Right atrium auricular region (tissue), 2 donors: Measurements from ENCODE around the gene SS18L1. TPM values are rescaled to one million over a fixed set of nuclear protein-coding genes. Genes with fewer than 3 reads are reported as not detected.

Experiments
- DNase-seq: peaks from one replicate; pipeline ENCODE4 v3.0.0-alpha.2; 2019; ENCODE audit warnings: low spot score
- H3K27ac ChIP-seq, 2 donors: fragments of 200-600 bp; sonication (generic); 1 replicate in 1 of 2; 2 replicates in 1 of 2; pipeline ENCODE4 v1.5.1; 2016 to 2019
- H3K27me3 ChIP-seq, 2 donors: fragments of 200-600 bp; sonication (generic); one replicate each; pipeline versions ENCODE4 v1.5.1 to v1.6.0; 2017 to 2019
- H3K36me3 ChIP-seq: fragments of 200-600 bp; sonication (generic); one replicate; pipeline ENCODE4 v1.5.1; 2016
- H3K4me1 ChIP-seq, 2 donors: fragments of 200-600 bp; sonication (generic); one replicate each; pipeline versions ENCODE4 v1.5.1 to v1.6.0; 2017 to 2019
- H3K4me3 ChIP-seq, 2 donors: fragments of 200-600 bp; sonication (generic); 1 replicate in 1 of 2; 2 replicates in 1 of 2; pipeline ENCODE4 v1.5.1; 2017 to 2019; ENCODE audit warnings: mild to moderate bottlenecking in 1 of 2, moderate library complexity in 1 of 2
- H3K9me3 ChIP-seq, 2 donors: fragments of 200-600 bp; sonication (generic); one replicate each; pipeline ENCODE4 v1.5.1; 2019
- total RNA-seq, 2 donors: library from RNA; depleted of rRNA; stranded (reverse); fragments of >200 nt; gene quantifications; one replicate each; pipeline ENCODE4 v1.1.0, GENCODE V29; 2016
- TF ChIP-seq, protein P1 (sequence below), 2 donors: fragments of 200-600 bp; sonication (generic); IDR thresholded peaks; one replicate each; pipeline ENCODE4 v1.5.1; 2019; ENCODE audit warnings: antibody characterized with exemption in 2 of 2

The SS18L1 gene
- total RNA-seq, 2 donors from 2014 or later, result 8.3 to 9.0 TPM

DNA sequence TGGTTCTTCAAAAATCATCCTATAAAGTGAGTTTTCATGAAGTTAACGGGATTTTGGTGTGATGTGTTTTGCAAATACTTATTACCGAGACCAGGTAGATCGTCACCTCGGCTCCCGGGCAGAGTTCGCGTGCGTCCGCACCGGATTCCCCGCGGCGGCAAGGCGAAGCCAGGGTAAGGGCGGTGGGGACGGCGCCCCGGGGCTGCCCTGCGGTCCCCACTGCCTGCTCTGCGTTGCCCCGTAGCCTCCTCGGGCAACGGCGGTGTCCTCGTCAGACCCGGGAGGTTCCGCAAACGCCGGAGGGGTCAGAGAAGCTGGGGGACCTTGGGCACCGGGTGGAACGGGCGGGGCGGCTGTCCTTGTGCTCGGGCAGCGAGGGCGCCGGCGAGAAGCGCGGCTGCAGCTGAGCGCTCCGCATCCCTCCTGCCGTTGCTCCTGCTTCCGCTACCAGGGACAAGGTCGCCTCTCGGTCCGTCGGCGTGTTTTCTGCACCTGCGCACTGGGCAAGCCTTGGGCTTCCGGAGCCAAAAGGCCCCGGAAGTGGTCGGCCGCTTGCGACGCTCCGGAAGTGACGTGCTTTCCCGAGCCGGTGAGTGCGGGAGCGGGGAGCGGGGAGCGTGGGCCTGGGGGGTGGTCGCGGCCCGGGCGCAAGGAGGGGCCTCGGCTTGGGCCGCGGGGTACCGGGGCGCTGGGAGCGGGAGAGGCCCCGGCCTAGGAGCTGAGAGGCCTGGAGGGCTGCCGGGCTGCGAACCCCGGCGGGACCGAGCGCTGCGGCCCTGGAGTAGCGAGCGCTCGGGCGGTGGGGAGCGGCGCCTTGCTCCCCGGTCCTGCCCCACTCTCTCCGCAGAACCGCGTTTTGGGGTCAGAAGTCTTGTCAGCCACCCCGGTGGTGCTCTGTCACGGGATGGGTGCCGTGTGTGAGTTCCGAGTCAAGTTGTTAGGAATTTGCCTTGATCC, 39.2 kb downstream of the SS18L1 start, which contains the start of gene MTG2:
TSS of gene MTG2 (plus strand) at position 560 of the 957 bp plus-strand sequence. CDS start 10,393 bp downstream, outside the sequence.
- no peaks in the 10 kb centered on the region for H3K27me3 ChIP-seq
- peaks cover 13% of the 10 kb centered on the region for H3K36me3 ChIP-seq
- peak; percentile 94 for DNase-seq
- peak within 1 kb of the TSS; percentile 95 to 97 for H3K27ac ChIP-seq
- TF ChIP-seq, protein P1, sequence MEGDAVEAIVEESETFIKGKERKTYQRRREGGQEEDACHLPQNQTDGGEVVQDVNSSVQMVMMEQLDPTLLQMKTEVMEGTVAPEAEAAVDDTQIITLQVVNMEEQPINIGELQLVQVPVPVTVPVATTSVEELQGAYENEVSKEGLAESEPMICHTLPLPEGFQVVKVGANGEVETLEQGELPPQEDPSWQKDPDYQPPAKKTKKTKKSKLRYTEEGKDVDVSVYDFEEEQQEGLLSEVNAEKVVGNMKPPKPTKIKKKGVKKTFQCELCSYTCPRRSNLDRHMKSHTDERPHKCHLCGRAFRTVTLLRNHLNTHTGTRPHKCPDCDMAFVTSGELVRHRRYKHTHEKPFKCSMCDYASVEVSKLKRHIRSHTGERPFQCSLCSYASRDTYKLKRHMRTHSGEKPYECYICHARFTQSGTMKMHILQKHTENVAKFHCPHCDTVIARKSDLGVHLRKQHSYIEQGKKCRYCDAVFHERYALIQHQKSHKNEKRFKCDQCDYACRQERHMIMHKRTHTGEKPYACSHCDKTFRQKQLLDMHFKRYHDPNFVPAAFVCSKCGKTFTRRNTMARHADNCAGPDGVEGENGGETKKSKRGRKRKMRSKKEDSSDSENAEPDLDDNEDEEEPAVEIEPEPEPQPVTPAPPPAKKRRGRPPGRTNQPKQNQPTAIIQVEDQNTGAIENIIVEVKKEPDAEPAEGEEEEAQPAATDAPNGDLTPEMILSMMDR (IDR thresholded peaks at IDR 0.05), result peak in 1 of 2 donors; percentile 31
- no peaks in the 10 kb centered on the region for H3K9me3 ChIP-seq
- H3K4me3 ChIP-seq, result peak within 1 kb of the TSS; percentile 99 to 100
- H3K4me1 ChIP-seq, result peaks cover 0 to 22% of the 10 kb centered on the region in 2 donors

DNA sequence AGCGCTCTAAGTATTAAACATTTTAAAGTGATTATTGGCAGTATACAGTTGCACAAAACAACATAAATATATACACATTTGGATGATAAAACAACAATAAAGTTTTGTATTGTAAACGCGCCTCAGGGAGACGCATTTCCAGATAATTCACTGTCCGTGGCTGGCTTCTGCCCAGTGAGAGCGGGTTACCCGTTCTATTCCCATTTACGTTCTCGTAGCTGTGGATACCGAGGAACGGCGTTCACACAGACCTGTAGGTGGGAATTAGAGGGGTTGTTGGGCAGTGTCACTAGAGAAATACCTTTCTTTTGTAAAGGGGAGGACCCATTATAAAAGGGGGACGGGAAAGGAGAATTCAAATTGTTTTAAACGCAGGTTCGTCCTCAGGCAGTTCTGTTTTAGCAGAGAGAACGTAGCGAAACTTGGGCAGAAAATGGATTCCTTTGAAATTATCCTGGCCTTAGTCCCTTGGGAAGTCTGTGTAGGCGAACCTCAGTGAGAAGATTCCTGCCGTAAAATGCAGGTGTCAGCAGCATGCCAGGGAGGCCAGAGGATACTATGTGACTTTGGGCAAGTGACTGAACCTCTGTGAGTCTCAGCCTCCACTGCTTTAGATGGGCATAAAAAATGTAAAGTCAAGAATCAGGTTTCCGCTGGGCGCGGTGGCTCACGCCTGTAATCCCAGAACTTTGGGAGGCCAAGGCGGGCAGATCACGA, 40.0 kb downstream of the SS18L1 start:
- no peak for DNase-seq

DNA sequence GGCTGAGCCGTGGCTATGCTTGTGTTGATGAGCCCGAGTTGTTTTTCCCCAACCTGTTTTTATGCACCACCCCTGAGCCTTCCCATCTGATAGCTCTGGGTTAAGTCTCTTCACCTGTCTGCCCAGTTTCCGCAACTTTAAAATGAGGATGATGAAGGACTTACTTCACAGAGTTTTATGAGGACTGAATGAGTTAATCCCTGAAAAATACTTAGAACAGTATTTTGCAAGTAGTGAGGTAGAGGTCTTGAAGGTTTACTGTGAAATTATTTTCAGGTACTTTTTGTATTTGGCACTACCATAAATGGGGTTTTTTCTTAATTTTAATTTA, 42.5 kb downstream of the SS18L1 start:
- H3K4me3 ChIP-seq, result no peak overlapping the region
- TF ChIP-seq, protein P1 (IDR thresholded peaks at IDR 0.05), result no peak
- H3K36me3 ChIP-seq, result peaks cover 10% of the 10 kb centered on the region
- DNase-seq, result no peak
- H3K27me3 ChIP-seq, result no peaks in the 10 kb centered on the region
- H3K9me3 ChIP-seq, result no peaks in the 10 kb centered on the region
- no peak overlapping the region for H3K27ac ChIP-seq
- peaks cover 0 to 24% of the 10 kb centered on the region in 2 donors for H3K4me1 ChIP-seq

More for the DNA sequence above, 40.0 kb downstream of the SS18L1 start:
- Histone ChIP-seq H3K36me3 (peaks cover 13% of the 10 kb centered on the region), H3K4me3 (peak overlapping the region; percentile 99 to 100), H3K27me3 (no peaks in the 10 kb centered on the region), H3K9me3 (no peaks in the 10 kb centered on the region), H3K4me1 (peaks cover 0 to 24% of the 10 kb centered on the region in 2 donors), H3K27ac (peak overlapping the region; percentile 95 to 97)
- TF ChIP-seq, protein P1 (IDR thresholded peaks at IDR 0.05), result no peak

DNA sequence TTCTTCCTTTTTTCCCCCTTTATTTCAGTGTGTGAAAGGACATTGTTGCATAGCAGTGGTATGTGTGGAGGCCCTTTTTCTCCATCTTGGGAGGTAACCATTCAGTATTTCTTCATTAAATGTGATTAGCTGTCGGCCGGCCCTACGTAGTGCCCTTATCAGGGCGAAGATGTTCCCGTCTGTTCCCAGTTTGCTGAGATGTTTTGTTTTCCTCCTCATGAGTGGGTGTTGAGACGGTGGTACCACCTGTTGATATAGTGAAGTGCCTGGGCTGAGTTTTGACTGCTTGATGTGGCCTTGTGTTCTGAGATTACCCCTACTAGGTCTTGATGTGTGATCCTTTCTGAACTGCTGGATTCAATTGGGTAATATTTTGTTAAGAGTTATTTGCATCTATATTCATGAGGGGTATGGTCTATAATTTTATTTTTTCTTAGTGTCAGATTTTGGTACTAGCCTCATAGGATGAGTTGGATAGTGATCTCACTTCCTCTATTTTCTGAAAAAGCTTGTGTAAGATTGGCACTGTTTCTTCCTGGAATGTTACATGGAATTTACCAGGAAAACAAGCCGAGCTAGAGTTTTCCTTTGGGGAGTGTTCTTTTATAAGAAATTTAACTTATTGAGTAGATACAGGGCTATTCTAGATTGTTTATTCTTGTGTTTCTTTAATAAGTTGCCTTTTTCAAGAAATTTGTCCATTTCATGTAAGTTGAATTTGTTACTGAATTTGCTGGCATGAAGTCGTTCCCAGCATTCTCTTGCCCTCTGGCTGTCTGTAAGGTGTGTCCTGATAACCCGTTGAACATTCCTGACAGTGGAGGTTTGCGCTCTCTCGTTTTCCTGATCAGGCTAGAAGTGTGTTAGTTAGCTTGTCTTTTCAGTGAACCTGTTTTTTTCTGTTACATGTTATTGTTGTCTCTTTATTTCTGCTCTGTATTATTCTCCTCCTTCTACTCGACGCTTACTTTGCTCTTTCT, 43.6 kb downstream of the SS18L1 start:
- peaks cover 0 to 32% of the 10 kb centered on the region in 2 donors for H3K4me1 ChIP-seq

More for the DNA sequence above, 43.6 kb downstream of the SS18L1 start:
- TF ChIP-seq, protein P1 (IDR thresholded peaks at IDR 0.05), result no peak
- no peak overlapping the region for H3K4me3 ChIP-seq
- no peak for DNase-seq
- H3K9me3 ChIP-seq, result no peaks in the 10 kb centered on the region
- H3K36me3 ChIP-seq, result peaks cover 10% of the 10 kb centered on the region
- no peaks in the 10 kb centered on the region for H3K27me3 ChIP-seq
- H3K27ac ChIP-seq, result peak overlapping the region in 1 of 2 donors; percentile 48
